HS-27A (cell line): ENCODE measurements around the gene SFXN4.
"Not testable (repeated sequence)": the region's sequence is repeated elsewhere in the genome, so short reads cannot be mapped to it uniquely, and the experiment has no call there.

ENCODE experiments used
- DNase-seq: peaks from one replicate; pipeline ENCODE4 v3.0.0-alpha.2; 2012; ENCODE audit warnings: low read depth, missing footprints

Gene SFXN4

DNA sequence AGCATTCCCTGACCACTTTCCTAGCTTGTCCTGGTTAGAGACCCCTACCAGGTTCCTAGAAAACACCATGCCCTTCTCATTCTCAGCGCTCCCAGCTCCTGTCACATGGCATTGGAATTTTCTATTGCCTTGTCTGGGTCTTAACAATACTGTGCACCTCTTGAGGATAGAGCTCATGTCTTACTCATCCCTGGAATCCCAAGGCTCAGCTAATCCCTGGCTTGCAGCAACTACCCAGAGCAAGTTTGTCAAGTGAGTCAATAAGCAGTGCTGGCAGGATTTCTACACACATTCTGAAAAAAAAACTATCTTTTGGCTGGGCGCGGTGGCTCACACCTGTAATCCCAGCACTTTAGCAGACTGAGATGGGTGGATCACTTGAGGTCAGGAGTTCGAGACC lies 24.8 kb upstream of the SFXN4 start:
- peak; percentile 74 for DNase-seq

DNA sequence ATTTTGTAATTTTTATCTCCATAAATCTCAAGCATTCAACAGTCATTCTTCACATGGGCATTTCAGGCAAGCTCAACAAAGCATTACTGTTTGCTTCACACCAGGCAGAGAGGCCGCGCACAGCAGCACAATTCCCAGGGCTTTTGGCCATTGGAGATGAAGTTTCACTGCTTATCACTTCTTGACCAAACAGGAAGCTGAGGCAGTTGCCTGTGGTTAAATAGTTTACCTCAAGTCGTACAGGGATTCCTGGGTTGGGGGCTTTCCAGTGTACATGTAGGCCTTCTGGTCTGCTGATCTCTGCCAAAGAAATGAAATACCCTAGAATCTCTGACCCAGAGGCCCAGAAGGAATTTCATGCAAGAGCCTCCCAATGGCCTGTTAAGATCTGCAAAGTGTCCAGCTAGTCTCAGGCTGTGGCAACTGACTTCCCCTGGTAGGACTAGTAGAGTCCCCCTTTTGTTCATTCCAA lies 24.3 kb upstream of the SFXN4 start:
- DNase-seq = no peak

DNA sequence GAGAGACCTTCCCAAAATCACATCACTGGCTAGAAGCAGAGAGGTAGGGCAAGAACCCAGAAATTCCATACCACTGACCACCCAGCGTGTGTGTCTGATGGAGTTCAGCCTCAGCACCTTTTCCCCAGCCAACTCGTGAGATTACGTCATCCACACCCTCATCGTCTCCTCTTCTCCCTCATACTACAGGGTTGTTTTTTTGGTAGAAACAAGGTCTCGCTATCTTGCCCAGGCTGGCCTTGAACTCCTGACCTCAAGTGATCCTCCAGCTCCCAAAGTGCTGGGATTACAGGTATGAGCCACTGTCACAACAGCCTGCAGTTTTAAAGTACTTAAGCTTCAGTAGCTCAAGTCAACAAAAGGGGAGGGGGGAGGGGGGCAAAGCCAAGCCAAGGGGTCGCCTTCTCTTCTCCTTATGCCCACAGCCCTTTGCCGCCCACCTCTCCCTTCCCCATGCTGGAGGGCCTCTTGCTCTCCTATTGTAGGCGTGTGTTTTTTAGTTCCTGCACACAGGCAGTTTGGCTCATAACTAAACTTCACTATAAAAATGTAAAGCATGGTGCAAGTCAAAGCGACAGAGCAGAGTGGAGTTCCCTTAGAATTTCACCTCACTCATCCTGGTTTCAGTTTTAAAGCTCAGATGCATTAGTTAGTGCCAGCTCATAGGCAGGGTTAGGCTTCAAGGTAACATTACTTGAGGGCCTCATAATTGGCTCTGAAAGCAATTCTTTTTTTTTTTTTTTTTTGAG lies 18.3 kb upstream of the SFXN4 start:
- no peak for DNase-seq

DNA sequence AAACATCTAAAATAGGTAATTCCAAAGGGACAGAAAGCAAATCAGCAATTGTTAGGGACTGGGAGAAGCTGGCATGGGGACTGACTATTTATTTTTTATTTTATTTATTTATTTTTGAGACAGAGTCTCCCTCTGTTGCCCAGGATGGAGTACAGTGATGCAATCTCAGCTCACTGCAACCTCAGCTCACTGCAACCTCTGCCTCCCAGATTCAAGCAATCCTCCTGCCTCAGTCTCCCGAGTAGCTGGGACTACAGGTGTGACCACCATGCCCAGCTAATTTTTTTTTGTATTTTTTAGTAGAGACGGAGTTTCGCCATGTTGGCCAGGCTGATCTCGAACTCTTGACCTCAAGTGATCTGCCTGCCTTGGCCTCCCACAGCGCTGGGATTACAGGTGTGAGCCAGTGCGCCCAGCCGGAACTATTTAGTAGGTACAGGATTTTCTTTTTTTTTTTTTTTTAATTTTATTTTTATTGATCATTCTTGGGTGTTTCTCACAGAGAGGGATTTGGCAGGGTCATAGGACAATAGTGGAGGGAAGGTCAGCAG lies 15.4 kb upstream of the SFXN4 start:
- not testable (repeated sequence) for DNase-seq

- no peak for DNase-seq
Observed at GRCh38 chr10:119178372-119179119, 13.0 kb upstream of the SFXN4 start, which contains the start of gene PRDX3. Gene PRDX3 (minus strand): TSS chr10:119178812. CDS start chr10:119178790, 22 bp downstream.

- no peak for DNase-seq
Observed at GRCh38 chr10:119177708-119178371, 12.3 kb upstream of the SFXN4 start.

GRCh38 chr10:119176166-119176565 lies 10.7 kb upstream of the SFXN4 start:
- no peak for DNase-seq

DNA sequence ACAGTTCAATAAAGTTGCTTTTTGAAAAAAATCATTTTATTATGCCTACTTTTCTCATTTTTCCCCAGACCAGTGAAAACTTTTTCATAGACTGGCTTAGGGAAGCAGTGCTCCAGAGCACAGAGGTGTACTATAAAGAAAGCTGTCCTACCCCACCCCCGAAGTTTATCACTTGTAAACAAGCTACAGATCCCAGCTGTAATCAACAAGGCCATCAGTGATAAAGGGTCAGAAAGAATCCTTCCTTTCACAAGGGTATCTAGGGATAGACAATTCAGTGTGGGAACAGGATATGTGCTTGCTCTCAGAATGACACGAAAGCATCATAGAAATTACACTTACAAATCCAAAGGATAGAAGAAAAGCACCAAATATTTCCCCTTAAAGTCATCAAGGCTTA lies 8.6 kb upstream of the SFXN4 start:
- DNase-seq = no peak

- no peak for DNase-seq
Observed at GRCh38 chr10:119167041-119167440, 1.5 kb upstream of the SFXN4 start.

DNA sequence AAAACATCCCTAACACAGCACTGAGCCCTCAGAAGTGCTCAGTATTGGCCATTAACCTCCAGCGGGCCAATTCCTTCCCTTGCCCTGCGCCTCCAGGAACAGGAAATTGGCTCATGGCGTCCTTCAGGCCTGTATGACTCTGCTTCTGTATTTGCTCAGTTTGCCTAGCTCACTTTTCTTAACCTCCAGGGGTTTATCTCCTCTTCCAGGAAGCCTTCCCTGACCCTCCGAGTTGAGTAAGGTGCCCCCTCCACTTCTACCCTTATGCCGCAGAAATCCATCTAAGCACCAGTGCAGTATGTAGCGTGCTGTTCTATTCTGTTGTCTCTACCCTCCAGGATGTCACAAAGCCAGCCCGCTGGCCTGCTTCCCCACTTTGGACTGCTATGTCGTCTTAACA lies 1.1 kb upstream of the SFXN4 start:
- DNase-seq = no peak

GRCh38 chr10:119166118-119166500 lies 595 bp upstream of the SFXN4 start:
- no peak for DNase-seq

- DNase-seq = no peak
Observed at GRCh38 chr10:119162452-119163092, 2.9 kb downstream of the SFXN4 start.

DNA sequence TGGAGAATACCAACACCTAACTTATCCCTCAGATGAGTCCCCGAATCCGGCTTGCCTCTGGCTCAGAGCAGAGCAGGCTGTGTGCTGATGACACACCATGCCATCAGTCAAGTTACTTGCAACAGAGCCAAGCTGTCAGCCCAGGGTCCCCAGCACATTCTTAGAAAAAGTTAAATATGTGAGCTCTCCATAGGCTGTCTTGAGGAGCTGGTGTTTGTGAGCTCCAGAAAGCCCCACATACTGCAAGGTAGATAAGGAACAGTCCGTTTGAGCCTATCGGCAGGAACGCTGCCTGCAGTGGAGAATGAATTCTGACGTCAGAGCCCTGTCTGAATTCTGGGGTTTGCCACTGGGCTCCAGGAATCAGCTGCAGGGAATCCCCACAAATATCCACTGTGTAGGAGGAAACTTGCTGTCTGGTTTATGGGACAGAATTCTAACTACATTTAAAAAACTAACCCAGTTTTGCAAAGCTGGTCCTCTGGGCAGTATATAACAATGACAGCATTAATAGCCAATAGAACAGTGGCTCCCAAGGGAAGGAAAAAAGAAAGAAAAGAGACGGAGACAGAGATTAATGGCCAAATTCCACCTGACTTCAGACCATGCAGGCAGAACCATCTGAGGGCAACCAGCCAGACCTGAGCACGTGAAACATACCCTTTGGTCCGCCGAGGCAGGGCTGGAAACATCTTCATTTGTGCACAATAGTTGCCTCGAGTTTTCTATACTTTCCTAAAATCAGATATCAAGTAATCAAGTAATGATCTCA lies 3.6 kb downstream of the SFXN4 start:
- DNase-seq = no peak

DNA sequence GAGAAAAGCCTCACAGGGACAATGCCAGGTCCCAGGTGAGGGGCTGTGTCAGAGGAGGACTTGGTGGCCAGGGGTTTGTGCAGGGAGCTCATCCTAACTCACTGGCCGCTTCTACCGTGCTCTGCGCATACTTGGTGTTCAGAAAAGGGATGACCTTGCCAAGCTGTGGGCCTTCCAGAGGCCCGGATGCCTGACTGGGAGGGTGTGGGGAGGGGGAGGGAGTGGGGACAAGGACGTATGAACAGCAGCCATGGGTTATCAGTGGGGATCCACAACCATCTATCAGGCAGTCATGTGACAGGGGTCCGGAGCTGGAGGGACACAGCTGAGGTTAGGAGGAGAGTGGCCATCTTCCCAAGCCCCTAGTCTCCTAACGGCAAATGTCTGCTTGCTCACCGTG lies 6.2 kb downstream of the SFXN4 start:
- DNase-seq = no peak

DNA sequence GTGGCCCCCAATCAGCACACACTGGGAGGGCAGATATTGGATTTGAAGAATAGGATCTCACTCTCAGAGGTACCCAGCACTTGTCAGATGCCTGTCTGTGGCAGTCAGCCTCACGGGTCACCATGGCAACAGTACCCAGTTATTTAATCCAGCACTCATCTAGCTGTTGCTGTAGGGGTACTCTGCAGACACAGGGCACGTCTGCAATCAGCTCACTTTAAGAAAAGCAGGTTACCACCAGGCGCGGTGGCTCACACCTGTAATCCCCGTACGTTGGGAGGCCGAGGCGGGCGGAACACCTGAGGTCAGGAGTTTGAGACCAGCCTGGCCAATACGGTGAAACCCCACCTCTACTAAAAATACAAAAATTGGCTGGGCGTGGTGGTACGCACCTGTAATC lies 11.9 kb downstream of the SFXN4 start:
- DNase-seq = no peak

GRCh38 chr10:119153041-119153440 lies 12.5 kb downstream of the SFXN4 start:
- DNase-seq = no peak

DNA sequence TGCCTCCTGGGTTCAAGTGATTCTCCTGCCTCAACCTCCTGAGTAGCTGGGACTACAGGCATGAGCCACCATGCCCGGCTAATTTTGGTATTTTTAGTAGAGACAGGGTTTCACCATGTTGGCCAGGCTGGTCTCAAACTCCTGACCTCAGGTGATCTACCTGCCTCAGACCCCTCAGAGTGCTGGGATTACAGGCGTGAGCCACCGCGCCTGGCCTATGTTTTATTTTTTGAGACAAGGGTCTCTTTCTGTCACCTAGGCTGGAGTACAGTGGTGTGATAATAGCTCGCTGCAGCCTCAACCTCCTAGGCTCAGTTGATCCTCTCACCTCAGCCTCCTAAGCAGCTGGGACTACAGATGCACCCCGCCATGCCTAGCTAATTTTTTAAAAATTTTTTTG lies 13.9 kb downstream of the SFXN4 start:
- not testable (repeated sequence) for DNase-seq

DNA sequence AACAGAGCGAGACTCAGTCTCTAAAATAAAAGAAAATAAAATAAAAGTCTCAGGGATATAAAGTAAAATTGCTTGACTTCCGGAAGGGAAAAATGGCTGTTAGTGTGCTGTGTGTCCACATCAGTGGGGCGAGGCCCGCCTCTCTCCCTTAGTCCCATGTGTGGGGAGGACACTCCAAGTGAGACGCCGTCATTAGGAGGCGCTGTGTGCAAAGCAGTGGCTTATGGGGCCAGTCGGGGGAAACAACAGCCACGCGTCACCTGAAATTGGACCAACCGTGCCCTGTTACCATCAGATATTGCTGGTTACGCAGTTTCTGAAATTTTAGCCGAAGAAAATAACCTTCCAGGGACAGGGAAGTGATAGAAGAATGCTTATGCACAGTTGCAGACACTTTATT lies 15.8 kb downstream of the SFXN4 start:
- DNase-seq = no peak

GRCh38 chr10:119149157-119149556 lies 16.4 kb downstream of the SFXN4 start:
- DNase-seq = no peak

DNA sequence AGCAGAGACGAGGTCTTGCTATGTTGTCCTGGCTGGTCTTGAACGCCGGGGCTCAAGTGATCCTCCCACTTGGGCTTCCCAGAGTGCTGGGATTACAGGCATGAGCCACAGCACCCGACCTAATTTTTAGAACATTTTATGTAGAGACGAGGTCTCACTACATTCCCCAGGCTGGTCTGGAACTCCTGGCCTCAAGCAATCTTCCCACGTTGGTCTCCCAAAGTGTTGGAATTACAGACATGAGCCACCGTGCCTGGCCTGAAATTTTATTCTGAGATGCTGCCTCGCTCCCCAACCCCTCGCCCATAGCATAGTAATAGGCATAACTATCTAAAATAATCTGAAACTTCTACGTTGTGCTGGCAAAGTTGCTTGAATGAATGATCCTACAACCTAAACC lies 21.9 kb downstream of the SFXN4 start:
- DNase-seq = no peak

DNA sequence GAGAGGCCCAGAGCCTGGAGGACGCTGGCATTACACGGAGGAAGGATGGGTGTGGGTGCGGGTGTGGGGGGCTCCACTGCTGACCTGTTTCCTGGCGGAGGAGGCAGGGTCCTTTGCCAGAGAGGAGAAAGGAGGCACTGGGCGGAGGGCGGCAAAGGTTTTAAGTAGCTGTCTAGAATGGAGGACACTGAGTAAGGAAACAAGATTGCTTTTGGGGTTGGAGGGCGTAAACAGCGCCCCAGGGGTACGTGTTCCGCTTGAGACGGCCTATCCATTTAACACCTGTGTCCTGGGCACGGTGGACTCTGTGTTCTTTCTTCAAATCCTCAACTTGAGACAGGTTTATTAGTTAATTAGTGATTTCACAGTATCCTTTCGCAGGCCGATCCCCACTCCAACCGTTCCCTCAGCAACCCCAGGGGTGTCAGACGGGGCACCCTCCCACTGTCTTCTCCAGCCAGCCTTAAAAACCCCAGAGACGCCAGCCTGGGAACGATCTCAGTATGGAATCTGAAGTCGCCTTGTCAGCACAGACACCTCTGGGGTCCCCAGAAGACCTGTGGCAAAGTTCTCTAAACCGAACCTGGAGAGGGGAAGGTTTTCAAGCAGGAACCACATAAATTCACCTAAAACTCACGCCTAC lies 24.8 kb downstream of the SFXN4 start:
- no peak for DNase-seq
